ENCODE measurements around the gene PPM1B. TPM values are rescaled to one million over a fixed set of nuclear protein-coding genes. Genes with fewer than 3 reads are reported as not detected.
A peak's percentile ranks its signal among the peaks of the same experiment; 100 is the strongest.

Gene PPM1B
- total and polyA plus RNA-seq, 9 of the 15 experiments (the other 6 are each of a cell fraction or from before 2014, with no cell fraction given) = 8.9 to 44.0 (median 28.6) TPM

GRCh38 chr2:44169155-44169898 is 652 bp downstream of the PPM1B start (continued):
- TF ChIP-seq ATF6 (CRISPR knock-in tag; IDR thresholded peaks at IDR 0.05) = no peak
- no peak for TF ChIP-seq CBX3 (IDR thresholded peaks at IDR 0.05; ENCODE audit: borderline replicate concordance in 1 of 2, low read length in 2 of 2)
- TF ChIP-seq RBM14 (IDR thresholded peaks at IDR 0.05; ENCODE audit: borderline replicate concordance, insufficient read depth, low read depth, low read length) = no peak
- TF ChIP-seq ZBED1 (IDR thresholded peaks at IDR 0.05) = no peak
- TF ChIP-seq ZNF124 (CRISPR knock-in tag; IDR thresholded peaks at IDR 0.05) = no peak
- no peak for TF ChIP-seq CHCHD3 (CRISPR knock-in tag; IDR thresholded peaks at IDR 0.05)
- TF ChIP-seq PYGO2 (tag; IDR thresholded peaks at IDR 0.05) = no peak
- TF ChIP-seq ETV5 (CRISPR knock-in tag; IDR thresholded peaks at IDR 0.05; ENCODE audit: low read depth) = 0 out of 2 replicates have a peak, but pooled peaks have one; percentile 26
- no peak for TF ChIP-seq RBM15 (IDR thresholded peaks at IDR 0.05; ENCODE audit: insufficient read depth, low read length)
- no peak for TF ChIP-seq ZBTB40 (IDR thresholded peaks at IDR 0.05)
- no peak for TF ChIP-seq ZBTB40 (CRISPR knock-in tag; IDR thresholded peaks at IDR 0.05)

All from K562 (cell line).